Pulmonary artery endothelial cell (primary cell): ENCODE measurements around the gene PHYKPL. TPM values are rescaled to one million over a fixed set of nuclear protein-coding genes. Genes with fewer than 3 reads are reported as not detected.

Source experiments
- DNase-seq: peaks from one replicate; pipeline ENCODE4 v3.0.0-alpha.2; 2011; ENCODE audit warnings: low read depth, low spot score
- total RNA-seq: library from RNA; depleted of rRNA; stranded (reverse); fragments of >200 nt; gene quantifications from 2 replicates; pipeline ENCODE4 v1.2.3, GENCODE V29; 2014

The PHYKPL gene
- total RNA-seq, 1 donor from 2014 or later, result 35.1 TPM

GRCh38 chr5:178224403-178224802, 8.2 kb downstream of the PHYKPL start:
- DNase-seq, result no peak

DNA sequence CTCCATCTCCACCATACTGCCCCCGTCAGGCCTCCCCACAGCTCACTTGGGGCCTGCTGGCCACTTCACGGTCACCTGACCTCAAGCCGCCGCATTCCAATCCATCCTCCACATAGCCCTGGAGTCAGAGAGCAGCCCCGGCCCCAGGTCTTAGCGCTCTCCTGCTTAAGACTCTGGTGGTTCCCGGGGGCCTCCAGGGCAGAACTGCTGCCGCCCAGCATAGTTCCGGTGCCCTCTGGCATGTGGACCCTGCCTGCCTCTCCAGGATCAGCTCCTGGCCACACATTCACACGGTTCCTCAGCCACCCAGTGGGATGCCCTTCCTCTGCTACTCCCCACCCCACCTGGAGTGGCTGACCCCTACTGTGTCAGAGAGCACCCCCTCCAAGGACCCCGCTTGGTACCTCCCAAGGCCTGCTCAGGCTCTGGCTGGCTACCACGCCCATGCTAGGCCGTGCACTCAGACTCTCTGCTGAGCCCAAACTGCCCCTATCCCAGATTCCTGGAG, 8.7 kb downstream of the PHYKPL start:
- DNase-seq, result no peak

GRCh38 chr5:178223196-178223773, 9.3 kb downstream of the PHYKPL start:
- DNase-seq, result no peak

- DNase-seq, result no peak
These were observed 10.3 kb downstream of the PHYKPL start for GRCh38 chr5:178222292-178222691.

DNA sequence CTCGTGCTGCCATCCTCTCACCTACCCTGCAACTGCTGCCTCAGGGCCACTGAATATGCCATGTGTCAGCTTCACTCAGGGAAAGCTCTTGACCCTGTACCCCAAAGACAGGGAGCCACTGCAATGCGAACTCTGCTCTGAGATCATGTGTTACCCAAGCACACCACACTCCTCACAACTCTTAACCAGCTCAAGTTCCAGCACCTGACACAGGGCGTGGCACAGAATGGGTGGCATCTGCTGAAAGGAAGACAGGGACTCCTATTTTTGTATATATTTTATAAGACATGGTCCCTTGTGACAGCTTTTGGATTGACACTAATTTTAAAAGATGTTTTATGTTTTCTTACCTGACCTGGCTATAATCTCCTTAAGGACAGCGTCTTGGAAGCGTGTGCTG, 10.7 kb downstream of the PHYKPL start:
- DNase-seq, result no peak

- no peak for DNase-seq
These were observed 11.3 kb downstream of the PHYKPL start for GRCh38 chr5:178221282-178221681.

DNA sequence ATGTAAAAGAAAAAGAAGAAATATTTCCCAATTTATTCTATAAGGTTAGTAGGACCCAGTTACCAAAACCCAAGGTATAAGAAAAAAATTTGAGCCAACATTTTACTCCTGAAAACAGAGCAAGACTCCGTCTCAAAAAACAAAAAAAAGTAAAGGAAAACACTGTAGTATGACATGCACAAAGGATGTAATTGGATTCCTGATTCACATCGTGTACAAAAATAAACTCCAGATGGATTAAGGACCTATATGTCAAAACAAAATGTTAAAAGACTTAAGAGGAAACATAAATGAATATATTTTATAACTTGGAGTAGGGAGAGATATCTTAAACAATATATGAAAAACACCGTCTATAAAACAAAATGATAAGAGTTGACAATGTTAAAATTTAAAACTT, 13.8 kb downstream of the PHYKPL start:
- DNase-seq, result no peak

DNA sequence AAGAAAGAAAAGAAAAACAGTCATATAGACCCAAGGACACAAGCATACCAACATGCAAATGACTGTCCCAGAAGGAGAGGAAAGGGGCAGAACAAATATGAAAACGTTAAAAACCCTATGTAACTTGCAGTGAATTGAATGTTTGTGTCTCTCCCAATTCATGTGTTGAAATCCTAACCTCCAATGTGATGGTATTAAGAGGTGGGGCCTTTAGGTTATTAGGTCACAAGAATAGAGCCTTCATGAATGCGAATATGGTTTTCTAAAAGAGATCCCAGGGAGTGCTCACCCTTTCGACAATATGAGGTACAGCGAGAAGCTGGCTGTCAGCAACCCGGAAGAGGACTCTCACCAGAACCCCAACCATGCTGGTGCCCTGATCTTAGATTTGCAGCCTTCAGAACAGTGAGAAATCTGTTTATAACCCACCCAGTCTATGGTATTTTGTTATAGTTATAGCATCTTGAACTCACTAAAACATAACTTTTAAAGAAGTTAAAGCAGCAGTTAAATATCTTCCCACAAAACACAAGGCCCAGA, 14.3 kb downstream of the PHYKPL start:
- no peak for DNase-seq

- DNase-seq, result no peak
These were observed 15.8 kb downstream of the PHYKPL start for GRCh38 chr5:178216779-178217178.

DNA sequence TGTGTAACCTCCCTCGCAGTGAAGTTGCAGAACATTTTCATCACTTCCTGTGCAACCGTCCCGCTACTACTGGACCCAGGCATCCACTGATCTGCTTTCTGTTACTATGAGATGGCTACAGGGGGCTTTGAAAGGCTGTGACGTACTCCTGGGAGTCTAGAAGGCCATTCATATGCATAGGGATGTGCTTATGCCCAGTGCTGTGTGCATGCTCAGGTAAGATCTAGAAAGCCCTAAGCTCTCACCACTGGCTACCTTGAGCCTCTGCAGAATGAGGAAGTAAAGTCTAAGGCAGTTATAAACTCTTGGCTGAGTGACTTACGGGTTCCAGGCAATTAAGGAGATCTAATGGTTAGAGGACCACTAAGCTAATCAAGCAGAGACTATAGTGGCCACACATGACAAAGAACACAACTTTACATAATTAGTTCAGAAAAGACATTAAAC, 16.5 kb downstream of the PHYKPL start:
- DNase-seq, result no peak

DNA sequence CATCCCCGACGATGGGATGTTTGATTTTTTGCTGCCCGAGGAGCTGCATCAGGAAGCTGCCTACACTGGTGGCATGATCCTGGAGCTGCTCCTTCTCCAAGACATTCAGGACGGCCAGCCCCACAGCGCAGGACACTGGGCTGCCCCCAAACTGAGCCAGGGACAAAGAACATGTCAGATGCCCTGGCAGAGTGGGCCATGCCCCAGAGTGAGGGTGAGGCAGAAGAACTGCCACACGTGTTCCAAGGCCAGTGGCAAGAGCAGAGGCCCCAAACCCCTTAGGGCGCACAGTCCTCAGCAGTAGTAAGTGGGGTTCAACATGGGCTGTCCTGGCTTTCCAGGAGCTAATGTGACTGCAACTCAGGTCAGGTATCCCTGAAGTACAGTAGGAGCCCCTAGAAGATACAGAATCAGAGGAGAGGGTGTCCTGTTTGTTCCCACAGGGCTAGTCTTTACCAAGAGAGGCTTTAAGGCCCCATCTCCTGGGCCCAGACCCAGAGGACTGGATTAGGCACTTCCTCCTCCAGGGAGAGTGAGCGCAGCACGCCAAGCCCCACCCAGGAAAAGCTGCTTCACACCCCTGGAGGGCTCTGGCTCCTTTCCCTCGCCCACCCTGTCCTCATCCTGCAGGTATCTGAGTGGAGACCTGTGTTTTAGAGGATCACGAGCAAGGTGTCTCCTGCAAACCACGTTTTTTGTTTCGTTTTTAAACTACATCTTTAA, 17.2 kb downstream of the PHYKPL start:
- no peak for DNase-seq

GRCh38 chr5:178214160-178214803, 18.3 kb downstream of the PHYKPL start:
- no peak for DNase-seq

- no peak for DNase-seq
These were observed 18.9 kb downstream of the PHYKPL start for GRCh38 chr5:178213748-178214151.

- no peak for DNase-seq
These were observed 19.6 kb downstream of the PHYKPL start for GRCh38 chr5:178213003-178213461.

DNA sequence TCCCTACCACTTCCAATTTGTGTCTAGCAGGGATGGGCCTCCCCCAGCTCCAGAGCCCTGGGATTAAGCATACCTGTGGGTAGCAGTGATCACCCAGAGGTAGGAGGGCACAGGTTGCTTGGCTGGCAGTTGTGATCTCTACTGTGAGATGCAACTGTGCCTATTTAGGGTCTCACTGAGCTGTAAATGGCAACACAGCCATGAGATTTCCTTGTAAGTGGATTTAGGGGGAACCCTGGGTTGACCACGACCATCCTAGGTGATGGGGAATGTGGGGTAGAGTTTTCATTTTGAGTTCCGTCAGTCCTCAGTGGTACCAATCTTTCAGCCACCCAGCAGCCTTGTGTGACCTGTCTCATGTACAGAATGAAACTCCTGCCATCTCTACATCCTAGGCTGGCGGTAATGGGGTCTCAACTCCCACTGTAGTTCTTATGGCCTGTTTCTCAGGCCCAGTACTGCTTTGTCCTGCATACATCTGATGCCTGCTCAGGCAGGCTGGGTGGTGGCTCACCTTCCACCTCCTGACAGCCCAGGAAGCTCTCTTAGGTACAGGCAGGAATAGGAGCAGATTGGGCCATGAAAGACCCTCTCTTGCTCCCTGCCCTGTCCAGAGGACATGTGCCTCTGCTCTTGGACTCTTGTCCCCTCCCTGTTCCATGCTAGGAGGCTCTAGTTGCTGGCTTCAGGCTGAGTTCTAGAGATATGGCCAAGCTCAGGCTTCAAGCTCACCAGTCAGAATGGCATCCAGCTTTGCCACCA, 20.2 kb downstream of the PHYKPL start:
- DNase-seq, result no peak

DNA sequence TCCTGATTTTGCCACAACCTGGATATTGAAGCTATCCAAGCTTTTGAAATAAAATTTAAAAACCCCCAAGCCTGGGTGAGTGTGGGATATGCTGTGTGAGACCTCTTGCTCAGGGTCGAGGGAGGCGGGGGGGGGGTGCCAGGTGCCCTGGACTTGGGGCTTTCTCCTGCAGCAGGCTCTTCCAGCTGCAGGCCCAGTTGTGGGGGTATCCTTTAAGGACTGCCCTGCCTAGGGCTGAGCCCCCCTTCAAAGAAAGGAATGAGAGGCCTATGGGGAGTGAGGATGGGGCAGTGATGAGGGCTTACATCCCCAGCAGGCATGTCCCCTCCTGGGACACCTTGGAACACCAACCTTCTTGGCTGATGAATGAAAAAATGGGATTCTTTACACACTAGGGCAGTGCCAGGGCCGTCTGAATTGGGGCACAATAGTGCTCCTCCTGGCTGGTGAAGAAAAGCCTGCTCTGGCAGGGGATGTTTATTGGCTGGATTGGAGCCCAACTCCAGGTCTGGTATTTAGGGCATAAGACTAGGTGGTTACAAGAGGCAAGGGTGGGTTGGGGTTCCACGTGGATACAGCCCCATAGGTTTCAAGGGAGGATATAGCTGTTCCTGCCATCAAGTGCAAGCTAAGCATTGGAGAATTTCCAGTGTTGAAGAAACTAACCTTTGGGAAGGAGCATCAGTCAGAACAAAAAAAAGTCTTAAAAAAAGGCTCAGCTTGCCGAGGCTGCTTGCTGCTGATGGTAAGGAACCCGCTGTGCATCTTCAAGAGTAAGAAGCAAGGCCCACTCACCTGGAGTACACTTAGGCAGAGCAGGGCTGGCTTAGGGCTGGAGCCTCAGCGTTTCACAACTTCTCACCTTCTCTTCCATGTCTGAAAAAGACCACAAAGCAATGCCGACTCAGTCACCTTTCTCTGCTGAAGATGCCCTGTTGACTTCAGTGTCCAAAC, 21.2 kb downstream of the PHYKPL start:
- no peak for DNase-seq

GRCh38 chr5:178210686-178211085, 21.9 kb downstream of the PHYKPL start:
- no peak for DNase-seq

DNA sequence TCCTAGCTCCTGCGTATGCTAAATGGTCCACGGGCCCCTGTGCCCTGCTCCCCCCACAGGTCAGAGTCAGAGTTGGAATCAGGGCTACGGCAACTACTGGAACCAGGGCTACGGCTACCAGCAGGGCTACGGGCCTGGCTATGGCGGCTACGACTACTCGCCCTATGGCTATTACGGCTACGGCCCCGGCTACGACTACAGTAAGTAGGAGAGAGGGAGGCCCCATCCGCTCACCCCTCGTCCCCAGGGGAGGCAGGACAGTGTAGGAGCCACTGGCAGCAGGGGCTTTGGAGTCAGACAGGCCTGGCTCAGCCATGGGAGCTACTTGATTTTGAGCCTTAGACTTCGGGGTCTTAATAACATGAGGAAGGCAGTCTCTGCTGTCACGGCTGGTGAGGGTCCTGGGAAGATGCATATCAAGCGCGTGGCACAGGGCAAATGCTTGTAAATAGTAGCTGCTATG, 22.5 kb downstream of the PHYKPL start:
- no peak for DNase-seq

GRCh38 chr5:178209334-178210072, 23.1 kb downstream of the PHYKPL start:
- DNase-seq, result no peak
